Activated CD8-positive, alpha-beta T cell treated with anti-CD3 and anti-CD28 coated beads for 36 hours (primary cell): ENCODE data around the gene MGMT. TPM values are rescaled to one million over a fixed set of nuclear protein-coding genes. Genes with fewer than 3 reads are reported as not detected.
"Not testable (repeated sequence)": the region's sequence is repeated elsewhere in the genome, so short reads cannot be mapped to it uniquely, and the experiment has no call there.

ENCODE experiments used
- ATAC-seq: fragments of 200-7000 bp; cut with Tn5 transposase; one replicate; pipeline ENCODE4 v1.10.0; 2021; ENCODE audit warnings: mild to moderate bottlenecking, moderate library complexity
- CTCF ChIA-PET: fragments of 350-600 bp; sonication (Branson Sonifier 250); formaldehyde crosslinking; loops from one replicate; lab custom pipeline; 2021; ENCODE audit warnings: antibody characterized with exemption; lab: Charles Lee
- POLR2A ChIA-PET: fragments of 350-600 bp; sonication (Branson Sonifier 250); formaldehyde crosslinking; loops from one replicate; lab custom pipeline; 2021; ENCODE audit warnings: antibody characterized with exemption; lab: Charles Lee
- DNase-seq: peaks from one replicate; pipeline ENCODE4 v3.0.0-alpha.2; 2020
- H3K27ac Mint-ChIP-seq: one replicate; pipeline ENCODE4 v1.8.0; 2021; ENCODE audit warnings: mild to moderate bottlenecking, mixed read lengths
- H3K27me3 Mint-ChIP-seq: one replicate; pipeline ENCODE4 v1.8.0; 2021; ENCODE audit warnings: mixed read lengths
- H3K36me3 Mint-ChIP-seq: one replicate; pipeline ENCODE4 v1.8.0; 2021; ENCODE audit warnings: low read depth, mixed read lengths
- H3K4me1 Mint-ChIP-seq: one replicate; pipeline ENCODE4 v1.8.0; 2021; ENCODE audit warnings: low read depth, mixed read lengths
- H3K4me3 Mint-ChIP-seq: one replicate; pipeline ENCODE4 v1.8.0; 2021; ENCODE audit warnings: mild to moderate bottlenecking, moderate library complexity, mixed read lengths
- H3K9me3 Mint-ChIP-seq: one replicate; pipeline ENCODE4 v1.8.0; 2021; ENCODE audit warnings: mixed read lengths
- intact Hi-C: fragments of 100-400 bp; cut with micrococcal nuclease; formaldehyde crosslinking; loops from one replicate; pipeline ENCODE4 v1.10.0; 2022
- total RNA-seq, 2 experiments: library from RNA; stranded (reverse); gene quantifications; one replicate each; pipeline ENCODE4 v1.2.3, GENCODE V29; 2021
- TF ChIP-seq, protein P1 (sequence below): fragments of 200-600 bp; IDR thresholded peaks from one replicate; pipeline ENCODE4 v1.8.0; 2022; ENCODE audit warnings: antibody characterized with exemption, mild to moderate bottlenecking

Gene MGMT
- total RNA-seq, 2 experiments from 2014 or later, result 16.2 to 17.0 TPM

DNA sequence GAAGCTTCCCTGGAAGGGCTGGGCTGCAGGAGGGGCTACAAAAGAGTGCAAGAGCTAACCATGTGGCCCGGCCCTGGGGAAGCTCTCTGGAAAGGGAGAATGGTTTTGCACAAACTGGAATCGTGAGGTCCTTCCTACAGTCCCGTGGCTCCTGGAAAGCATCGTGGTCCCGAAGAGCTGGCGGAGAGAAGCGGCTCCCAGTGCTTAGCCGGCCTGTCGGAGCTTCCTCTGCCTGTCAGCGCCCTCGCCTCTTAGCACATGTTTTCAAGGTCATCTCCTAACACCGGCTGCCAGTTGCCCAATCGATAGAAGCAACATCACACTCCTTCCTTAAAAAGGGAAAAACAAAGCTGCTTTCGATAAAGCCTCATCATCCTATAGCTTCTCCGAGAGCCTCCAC is 42.1 kb upstream of the MGMT start:
- H3K9me3 Mint-ChIP-seq, result no peaks in the 10 kb centered on the region
- H3K27ac Mint-ChIP-seq, result no peak overlapping the region
- no peaks in the 10 kb centered on the region for H3K36me3 Mint-ChIP-seq
- H3K4me1 Mint-ChIP-seq, result no peaks in the 10 kb centered on the region
- TF ChIP-seq, protein P1, sequence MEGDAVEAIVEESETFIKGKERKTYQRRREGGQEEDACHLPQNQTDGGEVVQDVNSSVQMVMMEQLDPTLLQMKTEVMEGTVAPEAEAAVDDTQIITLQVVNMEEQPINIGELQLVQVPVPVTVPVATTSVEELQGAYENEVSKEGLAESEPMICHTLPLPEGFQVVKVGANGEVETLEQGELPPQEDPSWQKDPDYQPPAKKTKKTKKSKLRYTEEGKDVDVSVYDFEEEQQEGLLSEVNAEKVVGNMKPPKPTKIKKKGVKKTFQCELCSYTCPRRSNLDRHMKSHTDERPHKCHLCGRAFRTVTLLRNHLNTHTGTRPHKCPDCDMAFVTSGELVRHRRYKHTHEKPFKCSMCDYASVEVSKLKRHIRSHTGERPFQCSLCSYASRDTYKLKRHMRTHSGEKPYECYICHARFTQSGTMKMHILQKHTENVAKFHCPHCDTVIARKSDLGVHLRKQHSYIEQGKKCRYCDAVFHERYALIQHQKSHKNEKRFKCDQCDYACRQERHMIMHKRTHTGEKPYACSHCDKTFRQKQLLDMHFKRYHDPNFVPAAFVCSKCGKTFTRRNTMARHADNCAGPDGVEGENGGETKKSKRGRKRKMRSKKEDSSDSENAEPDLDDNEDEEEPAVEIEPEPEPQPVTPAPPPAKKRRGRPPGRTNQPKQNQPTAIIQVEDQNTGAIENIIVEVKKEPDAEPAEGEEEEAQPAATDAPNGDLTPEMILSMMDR, result no peak
- ATAC-seq (no peak), DNase-seq (no peak)
- H3K27me3 Mint-ChIP-seq, result peaks cover 6% of the 10 kb centered on the region
- H3K4me3 Mint-ChIP-seq, result no peak overlapping the region
- intact Hi-C loops, result no loop called here
- ChIA-PET CTCF (no interaction called here), POLR2A (interaction anchor here (0.6 kb wide), 1 partner anchor 1145 kb away, joined by 3 read pairs; no protein-coding TSS in a partner anchor)

- TF ChIP-seq, protein P1, result no peak
Observed at GRCh38 chr10:129426606-129427005, 40.4 kb upstream of the MGMT start.

GRCh38 chr10:129433266-129433665 is 33.8 kb upstream of the MGMT start:
- no peak overlapping the region for H3K27ac Mint-ChIP-seq
- CTCF ChIA-PET, result no interaction called here
- no peak for DNase-seq
- H3K4me3 Mint-ChIP-seq, result no peak overlapping the region
- no peaks in the 10 kb centered on the region for H3K9me3 Mint-ChIP-seq
- ATAC-seq, result no peak
- POLR2A ChIA-PET, result interaction anchor here (0.6 kb wide), 1 partner anchor 10 kb away, joined by 3 read pairs; no protein-coding TSS in a partner anchor
- peaks cover 2% of the 10 kb centered on the region for H3K27me3 Mint-ChIP-seq
- no peaks in the 10 kb centered on the region for H3K36me3 Mint-ChIP-seq
- TF ChIP-seq, protein P1, result no peak
- H3K4me1 Mint-ChIP-seq, result no peaks in the 10 kb centered on the region
- intact Hi-C loops, result no loop called here

More at GRCh38 chr10:129426606-129427005, 40.4 kb upstream of the MGMT start:
- Mint-ChIP-seq H3K36me3 (no peaks in the 10 kb centered on the region), H3K27ac (no peak overlapping the region), H3K4me1 (no peaks in the 10 kb centered on the region), H3K4me3 (no peak overlapping the region), H3K9me3 (no peaks in the 10 kb centered on the region), H3K27me3 (peaks cover 6% of the 10 kb centered on the region)
- ATAC-seq (no peak), DNase-seq (no peak)
- ChIA-PET POLR2A (interaction anchor here (0.6 kb wide), 1 partner anchor 1647 kb away, joined by 3 read pairs; no protein-coding TSS in a partner anchor), CTCF (no interaction called here)
- intact Hi-C loops, result no loop called here

GRCh38 chr10:129435724-129436123 is 31.3 kb upstream of the MGMT start:
- POLR2A ChIA-PET, H3K4me3 Mint-ChIP-seq, DNase-seq, H3K27ac Mint-ChIP-seq, H3K9me3 Mint-ChIP-seq, intact Hi-C loops, H3K36me3 Mint-ChIP-seq, H3K27me3 Mint-ChIP-seq, ATAC-seq, CTCF ChIA-PET, H3K4me1 Mint-ChIP-seq: not testable (repeated sequence)

- TF ChIP-seq, protein P1, result no peak
- CTCF ChIA-PET, result no interaction called here
Observed at GRCh38 chr10:129438024-129438423, 29.0 kb upstream of the MGMT start.

More at GRCh38 chr10:129438024-129438423, 29.0 kb upstream of the MGMT start:
- H3K4me1 Mint-ChIP-seq, result no peaks in the 10 kb centered on the region
- DNase-seq (no peak), ATAC-seq (no peak)
- no peak overlapping the region for H3K27ac Mint-ChIP-seq
- intact Hi-C loops, result no loop called here
- no peaks in the 10 kb centered on the region for H3K36me3 Mint-ChIP-seq
- no peak overlapping the region for H3K4me3 Mint-ChIP-seq
- peaks cover 4% of the 10 kb centered on the region for H3K27me3 Mint-ChIP-seq
- no peaks in the 10 kb centered on the region for H3K9me3 Mint-ChIP-seq
- POLR2A ChIA-PET, result no interaction called here
